Activated naive CD8-positive, alpha-beta T cell treated with anti-CD3 and anti-CD28 coated beads, Interleukin-2, amount 10 ng/mL, durations not matched to agents 7 days and 5 days (primary cell): ENCODE data around the gene DUS1L. TPM values are rescaled to one million over a fixed set of nuclear protein-coding genes. Genes with fewer than 3 reads are reported as not detected.

ENCODE experiments used
- ATAC-seq: fragments of 150-1000 bp; cut with Tn5 transposase; one replicate; pipeline ENCODE4 v1.10.0; 2021; ENCODE audit warnings: low read depth, moderate library complexity
- POLR2A ChIA-PET: fragments of 350-600 bp; sonication (Branson Sonifier 250); formaldehyde crosslinking; loops from one replicate; lab custom pipeline; 2021; ENCODE audit warnings: antibody characterized with exemption; lab: Charles Lee
- DNase-seq: peaks from one replicate; pipeline ENCODE4 v3.0.0; 2021
- H3K27ac Mint-ChIP-seq: one replicate; pipeline ENCODE4 v1.8.0; 2022; ENCODE audit warnings: mild to moderate bottlenecking, mixed read lengths
- H3K27me3 Mint-ChIP-seq: one replicate; pipeline ENCODE4 v1.8.0; 2022; ENCODE audit warnings: mild to moderate bottlenecking, moderate library complexity, mixed read lengths
- H3K36me3 Mint-ChIP-seq: one replicate; pipeline ENCODE4 v1.8.0; 2021; ENCODE audit warnings: mild to moderate bottlenecking, mixed read lengths
- H3K4me1 Mint-ChIP-seq: one replicate; pipeline ENCODE4 v1.8.0; 2021; ENCODE audit warnings: mixed read lengths
- H3K4me3 Mint-ChIP-seq: one replicate; pipeline ENCODE4 v1.8.0; 2022; ENCODE audit warnings: mild to moderate bottlenecking, moderate library complexity, mixed read lengths
- H3K9me3 Mint-ChIP-seq: one replicate; pipeline ENCODE4 v1.8.0; 2021; ENCODE audit warnings: mixed read lengths
- total RNA-seq, 2 experiments: library from RNA; stranded (reverse); gene quantifications; one replicate each; pipeline ENCODE4 v1.2.3, GENCODE V29; 2021

Gene DUS1L
- total RNA-seq, 2 experiments from 2014 or later, result 126 to 130 TPM

GRCh38 chr17:82056729-82057621 lies 8.6 kb downstream of the DUS1L start:
- Mint-ChIP-seq H3K9me3 (no peaks in the 10 kb centered on the region), H3K4me3 (no peak overlapping the region), H3K4me1 (peaks cover 4% of the 10 kb centered on the region), H3K27ac (no peak overlapping the region), H3K36me3 (no peaks in the 10 kb centered on the region), H3K27me3 (no peaks in the 10 kb centered on the region)
- no peak for ATAC-seq
- POLR2A ChIA-PET, result interaction anchor here (0.5 to 1.6 kb wide), 2 partner anchors 9 to 10 kb away, joined by 4 to 7 read pairs; partner anchors contain the start of gene DUS1L
- DNase-seq, result no peak

DNA sequence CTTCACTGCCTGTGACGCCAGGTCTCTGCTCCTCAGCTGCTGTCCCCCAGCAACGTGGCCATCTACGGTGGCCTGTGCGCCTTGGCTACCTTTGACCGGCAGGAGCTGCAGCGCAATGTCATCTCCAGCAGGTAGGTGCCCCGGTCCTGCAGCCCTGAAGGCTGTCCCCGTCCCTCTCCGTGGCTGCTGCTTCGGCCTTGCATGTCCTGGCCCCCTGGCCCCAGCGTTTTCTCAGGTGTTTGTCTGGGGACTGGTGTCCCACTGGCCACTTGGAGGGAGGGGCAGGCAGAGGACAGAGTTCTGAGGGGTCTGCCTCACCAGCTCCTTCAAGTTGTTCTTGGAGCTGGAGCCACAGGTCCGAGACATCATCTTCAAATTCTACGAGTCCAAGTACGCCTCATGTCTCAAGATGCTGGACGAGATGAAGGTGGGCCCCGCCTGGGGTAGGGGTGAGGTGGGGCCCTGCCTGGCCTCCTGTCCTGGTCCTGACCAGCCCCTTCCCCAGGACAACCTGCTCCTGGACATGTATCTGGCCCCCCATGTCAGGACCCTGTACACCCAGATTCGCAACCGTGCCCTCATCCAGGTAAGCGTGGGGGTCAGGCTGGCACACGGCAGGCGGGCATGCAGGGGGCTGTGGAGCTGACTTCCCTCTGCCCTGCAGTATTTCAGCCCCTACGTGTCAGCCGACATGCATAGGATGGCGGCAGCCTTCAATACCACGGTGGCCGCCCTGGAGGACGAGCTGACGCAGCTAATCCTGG lies 9.5 kb downstream of the DUS1L start:
- DNase-seq (no peak), ATAC-seq (no peak)
- no peaks in the 10 kb centered on the region for H3K36me3 Mint-ChIP-seq
- no peaks in the 10 kb centered on the region for H3K27me3 Mint-ChIP-seq
- H3K4me3 Mint-ChIP-seq, result no peak overlapping the region
- peaks cover 4% of the 10 kb centered on the region for H3K4me1 Mint-ChIP-seq
- POLR2A ChIA-PET, result interaction anchor here (0.5 to 1.6 kb wide), 2 partner anchors 9 to 11 kb away, joined by 4 to 7 read pairs; partner anchors contain the start of gene DUS1L
- H3K27ac Mint-ChIP-seq, result peak overlapping the region; percentile 34
- no peaks in the 10 kb centered on the region for H3K9me3 Mint-ChIP-seq

GRCh38 chr17:82055023-82055964 lies 10.3 kb downstream of the DUS1L start:
- H3K27ac Mint-ChIP-seq, result no peak overlapping the region
- H3K4me1 Mint-ChIP-seq, result peaks cover 8% of the 10 kb centered on the region
- POLR2A ChIA-PET, result interaction anchor here (1.0 to 1.6 kb wide), 2 partner anchors 10 kb away, joined by 3 to 7 read pairs; partner anchors contain the start of gene DUS1L
- H3K36me3 Mint-ChIP-seq, result no peaks in the 10 kb centered on the region
- ATAC-seq (no peak), DNase-seq (no peak)
- H3K27me3 Mint-ChIP-seq, result no peaks in the 10 kb centered on the region
- H3K4me3 Mint-ChIP-seq, result no peak overlapping the region
- H3K9me3 Mint-ChIP-seq, result no peaks in the 10 kb centered on the region

GRCh38 chr17:82054351-82055022 lies 11.1 kb downstream of the DUS1L start:
- H3K36me3 Mint-ChIP-seq, result no peaks in the 10 kb centered on the region
- ATAC-seq (no peak), DNase-seq (no peak)
- no peaks in the 10 kb centered on the region for H3K9me3 Mint-ChIP-seq
- no peak overlapping the region for H3K4me3 Mint-ChIP-seq
- POLR2A ChIA-PET, result interaction anchor here (1.0 to 1.2 kb wide), 2 partner anchors 10 to 44 kb away, joined by 3 to 4 read pairs; partner anchors contain the start of gene FASN
- no peak overlapping the region for H3K27ac Mint-ChIP-seq
- H3K4me1 Mint-ChIP-seq, result peaks cover 8% of the 10 kb centered on the region
- no peaks in the 10 kb centered on the region for H3K27me3 Mint-ChIP-seq

- ATAC-seq (no peak), DNase-seq (no peak)
- Mint-ChIP-seq H3K27ac (no peak overlapping the region), H3K27me3 (no peaks in the 10 kb centered on the region), H3K4me3 (peak overlapping the region; percentile 74), H3K36me3 (no peaks in the 10 kb centered on the region), H3K4me1 (peaks cover 8% of the 10 kb centered on the region), H3K9me3 (no peaks in the 10 kb centered on the region)
- POLR2A ChIA-PET, result interaction anchor here (1.2 to 1.3 kb wide), 3 partner anchors 16 to 45 kb away, joined by 3 to 4 read pairs (median 3); partner anchors contain the start of genes DCXR and FASN
These were observed 11.9 kb downstream of the DUS1L start for GRCh38 chr17:82053556-82054263.

GRCh38 chr17:82053130-82053529 lies 12.5 kb downstream of the DUS1L start:
- no peak for ATAC-seq
- no peaks in the 10 kb centered on the region for H3K9me3 Mint-ChIP-seq
- H3K4me3 Mint-ChIP-seq, result peak overlapping the region; percentile 74
- POLR2A ChIA-PET, result interaction anchor here (1.2 to 1.3 kb wide), 3 partner anchors 16 to 45 kb away, joined by 3 to 4 read pairs (median 3); partner anchors contain the start of genes DCXR and FASN
- peak overlapping the region; percentile 58 for H3K27ac Mint-ChIP-seq
- peaks cover 8% of the 10 kb centered on the region for H3K4me1 Mint-ChIP-seq
- H3K36me3 Mint-ChIP-seq, result no peaks in the 10 kb centered on the region
- H3K27me3 Mint-ChIP-seq, result no peaks in the 10 kb centered on the region
- DNase-seq, result no peak

DNA sequence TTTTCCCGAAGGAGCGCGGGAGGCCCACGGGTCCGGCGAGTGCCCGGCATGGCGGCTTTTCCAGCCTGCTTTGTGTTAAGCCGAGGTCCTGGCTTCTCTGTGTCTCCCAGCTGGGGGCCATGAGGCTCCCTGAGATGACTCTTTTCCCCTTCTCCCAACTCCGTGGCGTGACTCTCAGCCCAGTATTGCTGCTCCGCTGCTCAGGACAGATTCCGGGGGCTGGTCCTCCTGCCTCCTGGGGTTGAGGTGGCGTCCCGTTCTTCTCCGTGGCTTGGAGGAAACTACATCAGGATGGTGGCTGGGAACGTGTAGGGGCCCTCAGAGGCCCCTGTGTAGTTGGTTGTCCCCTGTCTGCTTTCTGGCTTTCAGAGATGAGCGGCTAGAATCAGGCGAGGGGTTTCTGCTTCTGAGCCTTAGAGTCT lies 13.0 kb downstream of the DUS1L start:
- ATAC-seq (no peak), DNase-seq (no peak)
- H3K36me3 Mint-ChIP-seq, result peaks cover 1% of the 10 kb centered on the region
- H3K4me3 Mint-ChIP-seq, result peak overlapping the region; percentile 74
- peaks cover 8% of the 10 kb centered on the region for H3K4me1 Mint-ChIP-seq
- H3K9me3 Mint-ChIP-seq, result no peaks in the 10 kb centered on the region
- POLR2A ChIA-PET, result interaction anchor here (1.2 to 1.4 kb wide), 5 partner anchors 12 to 74 kb away, joined by 3 to 8 read pairs (median 4); partner anchors contain the start of genes DCXR, DUS1L and FASN
- H3K27me3 Mint-ChIP-seq, result no peaks in the 10 kb centered on the region
- H3K27ac Mint-ChIP-seq, result peak overlapping the region; percentile 58

DNA sequence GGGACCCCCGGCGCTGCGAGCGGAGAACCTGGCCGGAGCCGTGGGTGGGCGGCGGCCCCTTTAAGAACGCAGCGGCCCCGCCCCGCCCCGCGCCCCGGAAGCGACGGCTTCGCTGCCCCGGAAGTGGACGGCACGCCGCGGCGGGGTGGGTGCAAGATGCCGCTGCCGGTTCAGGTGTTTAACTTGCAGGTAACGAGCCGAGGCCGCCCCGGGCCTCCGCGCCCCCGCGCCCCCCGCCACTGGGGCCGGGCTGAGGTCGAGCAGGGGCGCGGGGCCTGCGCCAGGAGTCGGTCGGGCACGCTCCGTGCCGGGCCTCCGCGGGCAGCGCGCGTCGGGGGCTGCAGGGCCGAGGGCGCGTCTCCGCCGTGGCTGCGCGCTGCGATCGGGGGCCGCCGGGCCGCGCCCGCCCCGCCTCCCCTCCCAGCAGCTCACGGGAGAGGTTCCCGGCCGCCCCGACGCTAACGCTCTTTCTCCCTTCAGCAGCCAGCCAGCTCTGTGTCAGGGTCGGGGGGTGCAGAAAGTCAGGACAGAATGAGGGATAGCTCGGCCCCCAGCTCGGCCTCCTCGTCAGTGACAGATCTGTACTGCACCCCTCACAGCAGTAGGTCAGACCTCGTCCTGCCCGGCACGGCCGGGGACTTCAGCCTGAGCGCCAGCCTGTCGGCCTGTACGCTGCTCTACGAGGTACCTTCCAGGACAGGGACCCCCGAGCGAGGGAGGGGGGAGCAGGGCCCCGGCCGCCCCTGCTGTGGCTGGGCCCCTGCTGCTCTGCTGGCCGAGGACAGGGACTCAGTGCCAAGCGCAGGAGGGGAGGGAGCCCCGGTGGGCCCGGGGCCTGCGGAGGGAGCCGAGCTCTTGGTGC lies 13.6 kb downstream of the DUS1L start, which contains the start of the genes GPS1 and RFNG:
Gene GPS1, plus strand, starts transcription at position 123 of the 862 bp plus-strand sequence. Its CDS starts 34 bp downstream, at position 157.
Gene RFNG, minus strand, starts transcription at position 36 of the 862 bp plus-strand sequence. CDS start 45 bp downstream, outside the sequence.
- no peaks in the 10 kb centered on the region for H3K27me3 Mint-ChIP-seq
- POLR2A ChIA-PET, result interaction anchor here (0.6 to 1.7 kb wide), 6 partner anchors 13 to 341 kb away, joined by 4 to 8 read pairs (median 6); partner anchors contain the start of genes DCXR, DUS1L and FASN
- DNase-seq (peak; percentile 93), ATAC-seq (peak; percentile 84)
- H3K9me3 Mint-ChIP-seq, result no peaks in the 10 kb centered on the region
- peak within 1 kb of the TSS; percentile 86 for H3K27ac Mint-ChIP-seq
- H3K4me3 Mint-ChIP-seq, result peak within 1 kb of the TSS; percentile 86
- peaks cover 2% of the 10 kb centered on the region for H3K36me3 Mint-ChIP-seq
- peaks cover 9% of the 10 kb centered on the region for H3K4me1 Mint-ChIP-seq

- peak overlapping the region; percentile 86 for H3K27ac Mint-ChIP-seq
- no peaks in the 10 kb centered on the region for H3K9me3 Mint-ChIP-seq
- H3K4me3 Mint-ChIP-seq, result peak overlapping the region; percentile 86
- POLR2A ChIA-PET, result interaction anchor here (0.6 to 1.7 kb wide), 6 partner anchors 13 to 56 kb away, joined by 3 to 8 read pairs (median 5); partner anchors contain the start of genes DCXR and FASN
- peaks cover 9% of the 10 kb centered on the region for H3K4me1 Mint-ChIP-seq
- ATAC-seq (peak; percentile 5), DNase-seq (no peak)
- H3K36me3 Mint-ChIP-seq, result peaks cover 2% of the 10 kb centered on the region
- no peaks in the 10 kb centered on the region for H3K27me3 Mint-ChIP-seq
These were observed 14.6 kb downstream of the DUS1L start for GRCh38 chr17:82050761-82051641.
